ENCODE results near the gene FCRLB. TPM values are rescaled to one million over a fixed set of nuclear protein-coding genes. Genes with fewer than 3 reads are reported as not detected.

FCRLB gene
- total RNA-seq: 0.43 TPM in 2 replicates

GRCh38 chr1:161720956-161721737, at the start of gene FCRLB:
Gene FCRLB (plus strand): TSS chr1:161721544. CDS start chr1:161722673, 1,129 bp downstream.

DNA sequence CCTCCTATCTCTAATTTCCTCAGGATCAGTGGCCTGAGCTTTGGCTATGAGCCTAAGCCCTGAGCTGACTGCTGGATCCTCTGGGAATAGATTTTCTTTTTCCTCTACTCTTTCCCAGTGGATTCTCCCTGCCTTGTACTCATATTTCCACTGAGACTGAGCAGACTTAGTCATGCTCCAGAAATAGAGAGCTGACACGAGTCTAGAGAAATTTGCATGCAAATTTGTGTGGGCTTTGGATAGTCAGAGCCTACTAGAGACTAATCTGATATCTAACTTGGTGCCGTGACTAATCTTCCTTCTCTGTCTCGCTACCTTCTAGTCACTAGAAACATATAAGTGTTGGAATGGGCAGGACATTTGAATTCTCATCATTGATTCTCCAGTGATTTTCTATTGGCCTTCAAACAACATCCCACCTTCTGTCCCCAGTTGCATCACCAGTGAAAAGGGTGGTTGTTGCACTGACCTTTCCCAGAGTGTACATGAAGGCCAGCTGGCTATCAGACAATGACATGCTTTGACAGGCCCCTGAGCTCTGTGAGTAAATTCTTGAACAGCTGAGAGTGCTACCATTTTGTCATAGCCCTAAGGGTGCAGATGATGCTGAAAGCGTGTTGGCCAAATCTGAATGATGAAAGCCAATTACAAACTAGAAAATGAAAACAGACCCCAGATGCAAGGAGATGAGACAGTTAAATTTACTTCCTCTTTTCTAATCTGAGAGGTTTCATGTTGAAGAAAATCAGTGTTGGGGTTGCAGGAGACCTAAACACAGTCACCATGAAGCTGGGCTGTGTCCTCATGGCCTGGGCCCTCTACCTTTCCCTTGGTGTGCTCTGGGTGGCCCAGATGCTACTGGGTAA, 14.6 kb upstream of the FCRLB start, which contains the start of gene FCRLA:
TSS of gene FCRLA (plus strand) at position 748 of the 866 bp plus-strand sequence. CDS start at position 784, 36 bp downstream.

DNA sequence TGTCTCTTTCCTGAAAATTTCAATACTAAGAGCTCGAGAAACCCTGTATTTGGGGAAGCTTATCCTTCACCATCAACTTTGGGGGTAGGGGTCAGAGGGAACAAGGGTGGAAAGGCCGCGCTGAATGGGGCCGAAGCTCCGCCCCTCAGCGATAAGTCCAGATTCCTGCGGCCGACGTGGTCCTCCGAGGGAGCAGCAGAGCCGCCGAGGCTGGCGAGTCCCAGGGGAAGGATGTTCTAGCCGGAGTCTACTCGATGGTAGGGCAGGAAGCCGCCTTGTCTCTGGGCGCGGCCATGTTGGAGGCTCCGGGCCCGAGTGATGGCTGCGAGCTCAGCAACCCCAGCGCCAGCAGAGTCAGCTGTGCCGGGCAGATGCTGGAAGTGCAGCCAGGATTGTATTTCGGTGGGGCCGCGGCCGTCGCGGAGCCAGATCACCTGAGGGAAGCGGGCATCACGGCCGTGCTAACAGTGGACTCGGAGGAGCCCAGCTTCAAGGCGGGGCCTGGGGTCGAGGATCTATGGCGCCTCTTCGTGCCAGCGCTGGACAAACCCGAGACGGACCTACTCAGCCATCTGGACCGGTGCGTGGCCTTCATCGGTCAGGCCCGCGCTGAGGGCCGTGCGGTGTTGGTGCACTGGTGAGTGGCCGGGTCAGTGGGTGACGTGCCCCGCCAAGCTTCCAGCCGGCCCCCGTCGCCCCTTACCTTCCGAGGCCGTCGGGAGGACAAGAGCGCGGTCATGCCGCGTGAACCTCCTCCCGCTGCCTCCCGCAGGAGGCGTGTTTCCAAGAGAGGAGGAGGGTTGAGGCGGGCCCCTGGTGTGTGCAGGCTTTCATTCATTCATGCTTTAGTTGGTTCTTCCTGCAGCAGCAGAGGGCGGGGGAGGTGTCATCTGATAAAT, 28.4 kb downstream of the FCRLB start, which contains the start of gene DUSP12:
TSS of gene DUSP12 (plus strand) at position 278 of the 899 bp plus-strand sequence. CDS start at position 294, 16 bp downstream.

GRCh38 chr1:161766102-161766981, 45.0 kb downstream of the FCRLB start, which contains the start of gene ATF6:
Gene ATF6 (plus strand): TSS chr1:161766320. CDS start chr1:161766361, 41 bp downstream.

Other genes with a start within 250 kb of the FCRLB start
- 0.87 and 1.5 TPM in 2 replicates for gene FCGR2A, start 216.1 kb upstream of the FCRLB start, total RNA-seq
- gene HSPA6, start 197.0 kb upstream of the FCRLB start, total RNA-seq: 0.22 and 0.60 TPM in 2 replicates
- gene FCGR3A, start 171.7 kb upstream of the FCRLB start, total RNA-seq: not detected in 2 replicates
- gene FCGR3B, start 90.4 kb upstream of the FCRLB start, total RNA-seq: not detected in 2 replicates
- not detected in 2 replicates for gene FCGR2B, start 58.4 kb upstream of the FCRLB start, total RNA-seq
- gene FCRLA, start 14.3 kb upstream of the FCRLB start, total RNA-seq: 0.76 TPM in 1 of 2 replicates, not detected in the other
- 26.8 and 31.5 TPM in 2 replicates for gene DUSP12, start 28.2 kb downstream of the FCRLB start, total RNA-seq
- gene ATF6, start 44.8 kb downstream of the FCRLB start, total RNA-seq: 67.0 and 79.4 TPM in 2 replicates